IMR-90 (cell line): ENCODE results near the gene ZNF273. TPM values are rescaled to one million over a fixed set of nuclear protein-coding genes. Genes with fewer than 3 reads are reported as not detected.

Experiments
- ATAC-seq: fragments of 200-7000 bp; cut with Tn5 transposase; 2 replicates; pipeline ENCODE4 v1.9.1; 2020; ENCODE audit warnings: low read depth, mild to moderate bottlenecking, moderate library complexity
- BruUV-seq: library from RNA; stranded (reverse); fragments of 400-500 nt; replicated peaks from 2 replicates; lab custom pipeline; 2021; lab: Mats Ljungman, UMichigan
- CTCF ChIA-PET: fragments of 300-600 bp; formaldehyde crosslinking; extraction: SDS; loops from one replicate; lab custom pipeline; 2021; ENCODE audit warnings: antibody characterized with exemption; lab: Yijun Ruan, JAX
- POLR2A ChIA-PET: fragments of 300-600 bp; sonication (Branson Sonifier 250); formaldehyde crosslinking; loops from one replicate; lab custom pipeline; 2022; ENCODE audit warnings: antibody characterized with exemption; ENCODE audit not compliant: unreplicated experiment; lab: Charles Lee
- DNase-seq: peaks from one replicate; pipeline ENCODE4 v3.0.0; 2013
- H2AFZ ChIP-seq: replicated peaks from 2 replicates; pipeline ENCODE3; 2013; ENCODE audit warnings: low read length, mild to moderate bottlenecking; ENCODE audit not compliant: poor library complexity
- H2AK5ac ChIP-seq: 2 replicates; pipeline ENCODE4 v1.6.1; 2013; ENCODE audit warnings: low read depth, low read length, inconsistent platforms
- H2AK9ac ChIP-seq: replicated peaks from 2 replicates; pipeline ENCODE3; 2013; ENCODE audit warnings: mild to moderate bottlenecking, low read depth, low read length, moderate library complexity; ENCODE audit not compliant: poor library complexity
- H2BK120ac ChIP-seq: 2 replicates; pipeline ENCODE4 v1.6.1; 2013; ENCODE audit warnings: low read depth, low read length, inconsistent platforms
- H2BK15ac ChIP-seq: 3 replicates; pipeline ENCODE4 v1.6.1; 2013; ENCODE audit warnings: low read depth, low read length, inconsistent platforms
- H2BK20ac ChIP-seq: 2 replicates; pipeline ENCODE4 v1.6.1; 2013; ENCODE audit warnings: low read depth, mild to moderate bottlenecking, inconsistent platforms, low read length, moderate library complexity
- H2BK5ac ChIP-seq: 2 replicates; pipeline ENCODE4 v1.6.1; 2013; ENCODE audit warnings: mild to moderate bottlenecking, low read depth, low read length, inconsistent platforms; ENCODE audit not compliant: poor library complexity, severe bottlenecking
- H3K14ac ChIP-seq: replicated peaks from 2 replicates; pipeline ENCODE4 v1.6.1; 2013; ENCODE audit warnings: low read depth, low read length, inconsistent platforms
- H3K18ac ChIP-seq: 2 replicates; pipeline ENCODE4 v1.6.1; 2013; ENCODE audit warnings: low read depth, low read length, control low read depth
- H3K23ac ChIP-seq: 2 replicates; pipeline ENCODE4 v1.6.1; 2013; ENCODE audit warnings: low read depth, low read length, inconsistent platforms
- H3K27ac ChIP-seq: 2 replicates; pipeline ENCODE4 v1.5.1; 2013; ENCODE audit warnings: mild to moderate bottlenecking, control low read depth, low read length; ENCODE audit not compliant: insufficient read depth
- H3K27me3 ChIP-seq: 2 replicates; pipeline ENCODE4 v1.6.1; 2013; ENCODE audit warnings: low read length; ENCODE audit not compliant: control insufficient read depth, insufficient read depth
- H3K36me3 ChIP-seq: 2 replicates; pipeline ENCODE4 v1.6.1; 2013; ENCODE audit warnings: low read length, mixed read lengths; ENCODE audit not compliant: control insufficient read depth, insufficient read depth
- H3K4ac ChIP-seq: 2 replicates; pipeline ENCODE4 v1.6.1; 2013; ENCODE audit warnings: low read depth, low read length, inconsistent platforms
- H3K4me1 ChIP-seq: 2 replicates; pipeline ENCODE4 v1.6.1; 2013; ENCODE audit warnings: low read length, mixed read lengths; ENCODE audit not compliant: control insufficient read depth, insufficient read depth
- H3K4me2 ChIP-seq: 2 replicates; pipeline ENCODE4 v1.6.1; 2013; ENCODE audit warnings: low read depth, mild to moderate bottlenecking, control low read depth, low read length, moderate library complexity
- H3K4me3 ChIP-seq: 2 replicates; pipeline ENCODE4 v1.5.1; 2013; ENCODE audit warnings: low read depth, mild to moderate bottlenecking, control low read depth, low read length, moderate library complexity; ENCODE audit not compliant: insufficient read depth
- H3K56ac ChIP-seq: 2 replicates; pipeline ENCODE4 v1.6.1; 2013; ENCODE audit warnings: low read length, inconsistent platforms; ENCODE audit not compliant: insufficient read depth; ENCODE audit errors: extremely low read depth
- H3K79me1 ChIP-seq, 2 experiments: 2 replicates each; pipeline ENCODE4 v1.6.1; 2013; ENCODE audit warnings: low read length in 2 of 2, inconsistent platforms in 1 of 2, low read depth in 1 of 2
- H3K9ac ChIP-seq: 2 replicates; pipeline ENCODE4 v1.6.1; 2013; ENCODE audit warnings: low read depth, low read length, control low read depth
- H3K9me1 ChIP-seq: 2 replicates; pipeline ENCODE4 v1.6.1; 2013; ENCODE audit warnings: low read length, inconsistent platforms; ENCODE audit not compliant: insufficient read depth
- H3K9me3 ChIP-seq: 2 replicates; pipeline ENCODE4 v1.6.1; 2013; ENCODE audit warnings: low read length; ENCODE audit not compliant: control insufficient read depth, insufficient read depth
- H4K20me1 ChIP-seq: 2 replicates; pipeline ENCODE4 v1.6.1; 2013; ENCODE audit warnings: low read length, inconsistent platforms; ENCODE audit not compliant: insufficient read depth
- H4K5ac ChIP-seq: 2 replicates; pipeline ENCODE4 v1.6.1; 2013; ENCODE audit warnings: mild to moderate bottlenecking, low read depth, low read length, control low read depth
- H4K8ac ChIP-seq, 2 experiments: 2 replicates each; pipeline ENCODE4 v1.6.1; 2013; ENCODE audit warnings: low read depth in 2 of 2, low read length in 2 of 2, control low read depth in 1 of 2, inconsistent platforms in 1 of 2
- H4K91ac ChIP-seq: 2 replicates; pipeline ENCODE4 v1.6.1; 2013; ENCODE audit warnings: low read depth, low read length, inconsistent platforms; ENCODE audit not compliant: insufficient read depth
- BHLHE40 ChIP-seq: fragments of 150-350 bp; IDR thresholded peaks from 2 replicates; pipeline ENCODE4 v1.6.1; 2016; ENCODE audit warnings: mild to moderate bottlenecking, low read depth, low read length
- CEBPB ChIP-seq: IDR thresholded peaks from 2 replicates; pipeline ENCODE4 v1.6.1; 2012; ENCODE audit warnings: low read depth, low read length, improper control_type of control experiment
- CHD1 ChIP-seq: IDR thresholded peaks from 2 replicates; pipeline ENCODE4 v1.6.1; 2012; ENCODE audit warnings: low read depth, low read length, improper control_type of control experiment
- FOS ChIP-seq: fragments of 150-350 bp; IDR thresholded peaks from 2 replicates; pipeline ENCODE4 v1.6.1; 2016; ENCODE audit warnings: low read depth, low read length
- MAFK ChIP-seq: IDR thresholded peaks from 2 replicates; pipeline ENCODE4 v1.6.1; 2012; ENCODE audit warnings: low read depth, low read length, improper control_type of control experiment
- MAZ ChIP-seq: IDR thresholded peaks from 2 replicates; pipeline ENCODE4 v1.6.1; 2012; ENCODE audit warnings: low read depth, mild to moderate bottlenecking, low read length, improper control_type of control experiment, moderate library complexity, borderline replicate concordance
- MXI1 ChIP-seq: IDR thresholded peaks from 2 replicates; pipeline ENCODE4 v1.6.1; 2012; ENCODE audit warnings: low read depth, mild to moderate bottlenecking, low read length, moderate library complexity, borderline replicate concordance
- NFE2L2 ChIP-seq: fragments of 150-350 bp; IDR thresholded peaks from 2 replicates; pipeline ENCODE4 v1.6.1; 2016; ENCODE audit warnings: low read depth, mild to moderate bottlenecking, low read length
- POLR2A ChIP-seq: IDR thresholded peaks from 2 replicates; pipeline ENCODE4 v1.6.1; 2012; ENCODE audit warnings: mild to moderate bottlenecking, low read depth, low read length
- RAD21 ChIP-seq: IDR thresholded peaks from 2 replicates; pipeline ENCODE4 v1.6.1; 2012; ENCODE audit warnings: low read length, improper control_type of control experiment
- RCOR1 ChIP-seq: IDR thresholded peaks from 2 replicates; pipeline ENCODE4 v1.6.1; 2012; ENCODE audit warnings: mild to moderate bottlenecking, low read length, improper control_type of control experiment; ENCODE audit not compliant: insufficient replicate concordance
- RFX5 ChIP-seq: IDR thresholded peaks from 2 replicates; pipeline ENCODE4 v1.8.0; 2012; ENCODE audit warnings: low read depth, mild to moderate bottlenecking, low read length, moderate library complexity
- SMC3 ChIP-seq: fragments of 150-350 bp; IDR thresholded peaks from 2 replicates; pipeline ENCODE4 v1.6.1; 2016; ENCODE audit warnings: low read depth, mild to moderate bottlenecking, antibody characterized with exemption, low read length, moderate library complexity
- WGBS, 2 experiments: methylation state at CpG; one replicate each; pipeline versions ENCODE4 v1.1.5 to v1.1.7; 2013; ENCODE audit warnings: missing lambda C conversion rate in 2 of 2; ENCODE audit not compliant: insufficient read length in 1 of 2; ENCODE audit errors: extremely low coverage in 2 of 2; 5-methylcytosine and 5-hydroxymethylcytosine counted together
- dilution Hi-C: fragments of 300-500 bp; cut with HindIII; formaldehyde crosslinking; loops from one replicate; pipeline ENCODE4 v1.14.3; 2018; ENCODE audit warnings: low sequenced_read_pairs; ENCODE audit not compliant: unreplicated experiment
- in situ Hi-C: fragments of 300-500 bp; cut with MboI; formaldehyde crosslinking; loops from 3 replicates; pipeline ENCODE4 v1.14.3; 2019; ENCODE audit warnings: low sequenced_read_pairs, inconsistent platforms, mixed read lengths
- intact Hi-C: fragments of 100-400 bp; cut with micrococcal nuclease; formaldehyde crosslinking; loops from 2 replicates; pipeline ENCODE4 v1.10.0; 2022
- polyA plus RNA-seq, 3 experiments: library from polyadenylated mRNA; depleted of rRNA; stranded (reverse); fragments of >200 nt; gene quantifications; 2 replicates each; pipeline ENCODE4 v1.2.3, GENCODE V29; 2012; ENCODE audit warnings: low replicate concordance in 1 of 3
- total RNA-seq: library from RNA; depleted of rRNA; stranded (reverse); fragments of >200 nt; gene quantifications from 2 replicates; pipeline ENCODE4 v1.2.3, GENCODE V29; 2012
- TF ChIP-seq, protein P1 (sequence below): conservative IDR thresholded peaks from 2 replicates; pipeline ENCODE4 v1.5.1; 2012; ENCODE audit warnings: mild to moderate bottlenecking, low read depth, low read length, improper control_type of control experiment
- TF ChIP-seq, protein P2 (sequence below): fragments of 150-350 bp; IDR thresholded peaks from 2 replicates; pipeline ENCODE4 v1.6.1; 2017; ENCODE audit warnings: mild to moderate bottlenecking, antibody characterized with exemption, low read length, low read depth
- TF ChIP-seq, protein P3 (sequence below): fragments of 150-350 bp; IDR thresholded peaks from 2 replicates; pipeline ENCODE4 v1.6.1; 2016; ENCODE audit warnings: low read depth, mild to moderate bottlenecking, low read length, moderate library complexity, borderline replicate concordance

Gene ZNF273
- total and polyA plus RNA-seq, 2 of the 4 experiments (the other 2 are of a cell fraction), result 1.5 to 2.7 TPM

DNA sequence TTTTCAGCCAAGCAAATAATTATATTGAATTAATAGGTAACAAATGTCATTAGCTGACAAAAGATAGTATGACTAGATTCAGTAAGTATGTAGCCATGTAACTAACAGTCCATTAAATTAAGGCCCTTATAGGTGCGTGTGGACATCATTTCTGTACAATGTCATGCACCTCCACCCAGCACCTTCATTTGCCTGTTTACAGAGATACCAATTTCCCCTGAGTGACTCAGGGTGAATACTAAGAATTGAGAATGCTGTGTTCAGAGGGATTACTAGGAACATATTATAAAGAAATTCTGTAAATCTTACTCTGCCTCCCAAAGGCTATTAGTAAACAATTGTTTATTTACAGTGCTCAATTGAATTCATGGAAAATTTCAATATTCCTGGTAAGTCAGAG, 48.1 kb upstream of the ZNF273 start:
- no peak for DNase-seq

More for the DNA sequence above, 48.1 kb upstream of the ZNF273 start:
- no peaks in the 10 kb centered on the region for H3K79me1 ChIP-seq
- no peak overlapping the region for H2BK5ac ChIP-seq
- no peak overlapping the region for H2BK15ac ChIP-seq
- no peak overlapping the region for H3K18ac ChIP-seq
- BruUV-seq, result no TSS peak
- H2AK5ac ChIP-seq, result no peak overlapping the region
- no peak overlapping the region for H3K4me3 ChIP-seq
- H2AFZ ChIP-seq, result no peak overlapping the region
- H3K9me3 ChIP-seq, result no peaks in the 10 kb centered on the region
- ChIA-PET CTCF (no interaction called here), POLR2A (no interaction called here)
- no peak overlapping the region for H3K4ac ChIP-seq
- H4K20me1 ChIP-seq, result no peaks in the 10 kb centered on the region
- no peak overlapping the region for H4K91ac ChIP-seq
- no peak overlapping the region for H2AK9ac ChIP-seq
- no CpG with 5 or more reads among the region's 1 CpG for WGBS, 2 experiments
- H3K23ac ChIP-seq, result no peak overlapping the region
- no peak overlapping the region for H3K9ac ChIP-seq
- H3K27me3 ChIP-seq, result no peaks in the 10 kb centered on the region
- no peak overlapping the region for H3K14ac ChIP-seq
- no peaks in the 10 kb centered on the region for H3K4me1 ChIP-seq
- dilution Hi-C loops, result no loop called here
- intact Hi-C loops, result no loop called here
- H2BK20ac ChIP-seq, result no peak overlapping the region
- no peaks in the 10 kb centered on the region for H3K9me1 ChIP-seq
- H4K8ac ChIP-seq, result no peak overlapping the region
- ATAC-seq, result no peak
- no peak overlapping the region for H3K56ac ChIP-seq
- H3K4me2 ChIP-seq, result no peak overlapping the region
- TF ChIP-seq RCOR1, result no peak
- TF ChIP-seq, protein P1, sequence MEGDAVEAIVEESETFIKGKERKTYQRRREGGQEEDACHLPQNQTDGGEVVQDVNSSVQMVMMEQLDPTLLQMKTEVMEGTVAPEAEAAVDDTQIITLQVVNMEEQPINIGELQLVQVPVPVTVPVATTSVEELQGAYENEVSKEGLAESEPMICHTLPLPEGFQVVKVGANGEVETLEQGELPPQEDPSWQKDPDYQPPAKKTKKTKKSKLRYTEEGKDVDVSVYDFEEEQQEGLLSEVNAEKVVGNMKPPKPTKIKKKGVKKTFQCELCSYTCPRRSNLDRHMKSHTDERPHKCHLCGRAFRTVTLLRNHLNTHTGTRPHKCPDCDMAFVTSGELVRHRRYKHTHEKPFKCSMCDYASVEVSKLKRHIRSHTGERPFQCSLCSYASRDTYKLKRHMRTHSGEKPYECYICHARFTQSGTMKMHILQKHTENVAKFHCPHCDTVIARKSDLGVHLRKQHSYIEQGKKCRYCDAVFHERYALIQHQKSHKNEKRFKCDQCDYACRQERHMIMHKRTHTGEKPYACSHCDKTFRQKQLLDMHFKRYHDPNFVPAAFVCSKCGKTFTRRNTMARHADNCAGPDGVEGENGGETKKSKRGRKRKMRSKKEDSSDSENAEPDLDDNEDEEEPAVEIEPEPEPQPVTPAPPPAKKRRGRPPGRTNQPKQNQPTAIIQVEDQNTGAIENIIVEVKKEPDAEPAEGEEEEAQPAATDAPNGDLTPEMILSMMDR, result no peak
- TF ChIP-seq, protein P2, sequence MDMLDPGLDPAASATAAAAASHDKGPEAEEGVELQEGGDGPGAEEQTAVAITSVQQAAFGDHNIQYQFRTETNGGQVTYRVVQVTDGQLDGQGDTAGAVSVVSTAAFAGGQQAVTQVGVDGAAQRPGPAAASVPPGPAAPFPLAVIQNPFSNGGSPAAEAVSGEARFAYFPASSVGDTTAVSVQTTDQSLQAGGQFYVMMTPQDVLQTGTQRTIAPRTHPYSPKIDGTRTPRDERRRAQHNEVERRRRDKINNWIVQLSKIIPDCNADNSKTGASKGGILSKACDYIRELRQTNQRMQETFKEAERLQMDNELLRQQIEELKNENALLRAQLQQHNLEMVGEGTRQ, result no peak
- no peak for TF ChIP-seq BHLHE40
- TF ChIP-seq MXI1, result no peak
- TF ChIP-seq POLR2A, result no peak
- TF ChIP-seq CHD1, result no peak
- TF ChIP-seq, protein P3, sequence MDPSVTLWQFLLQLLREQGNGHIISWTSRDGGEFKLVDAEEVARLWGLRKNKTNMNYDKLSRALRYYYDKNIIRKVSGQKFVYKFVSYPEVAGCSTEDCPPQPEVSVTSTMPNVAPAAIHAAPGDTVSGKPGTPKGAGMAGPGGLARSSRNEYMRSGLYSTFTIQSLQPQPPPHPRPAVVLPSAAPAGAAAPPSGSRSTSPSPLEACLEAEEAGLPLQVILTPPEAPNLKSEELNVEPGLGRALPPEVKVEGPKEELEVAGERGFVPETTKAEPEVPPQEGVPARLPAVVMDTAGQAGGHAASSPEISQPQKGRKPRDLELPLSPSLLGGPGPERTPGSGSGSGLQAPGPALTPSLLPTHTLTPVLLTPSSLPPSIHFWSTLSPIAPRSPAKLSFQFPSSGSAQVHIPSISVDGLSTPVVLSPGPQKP, result no peak
- no peak for TF ChIP-seq MAZ
- TF ChIP-seq FOS, result no peak
- TF ChIP-seq NFE2L2, result no peak
- no peak for TF ChIP-seq CEBPB
- TF ChIP-seq RFX5, result no peak
- no peak for TF ChIP-seq MAFK
- TF ChIP-seq SMC3, result no peak
- no peak for TF ChIP-seq RAD21
- no peak overlapping the region for H3K27ac ChIP-seq
- no peak overlapping the region for H2BK120ac ChIP-seq
- H3K36me3 ChIP-seq, result no peaks in the 10 kb centered on the region
- in situ Hi-C loops, result no loop called here
- H4K5ac ChIP-seq, result no peak overlapping the region
